Fibroblast of villous mesenchyme (primary cell): ENCODE results near the gene ZNF319. TPM values are rescaled to one million over a fixed set of nuclear protein-coding genes. Genes with fewer than 3 reads are reported as not detected.

Experiments used
- DNase-seq: peaks from one replicate; pipeline ENCODE4 v3.0.0-alpha.2; 2010; ENCODE audit warnings: low read depth
- H3K4me3 ChIP-seq: 2 replicates; pipeline ENCODE4 v1.5.1; 2011; ENCODE audit warnings: low read depth, mild to moderate bottlenecking, low read length
- total RNA-seq: library from RNA; depleted of rRNA; stranded (reverse); fragments of >200 nt; gene quantifications from 2 replicates; pipeline ENCODE4 v1.2.3, GENCODE V29; 2012
- TF ChIP-seq, protein P1 (sequence below): IDR thresholded peaks from 2 replicates; pipeline ENCODE4 v1.5.1; 2012; ENCODE audit warnings: low read depth, mild to moderate bottlenecking, low read length; ENCODE audit not compliant: insufficient read depth

Gene ZNF319
- total RNA-seq, 1 donor: 6.0 TPM

DNA sequence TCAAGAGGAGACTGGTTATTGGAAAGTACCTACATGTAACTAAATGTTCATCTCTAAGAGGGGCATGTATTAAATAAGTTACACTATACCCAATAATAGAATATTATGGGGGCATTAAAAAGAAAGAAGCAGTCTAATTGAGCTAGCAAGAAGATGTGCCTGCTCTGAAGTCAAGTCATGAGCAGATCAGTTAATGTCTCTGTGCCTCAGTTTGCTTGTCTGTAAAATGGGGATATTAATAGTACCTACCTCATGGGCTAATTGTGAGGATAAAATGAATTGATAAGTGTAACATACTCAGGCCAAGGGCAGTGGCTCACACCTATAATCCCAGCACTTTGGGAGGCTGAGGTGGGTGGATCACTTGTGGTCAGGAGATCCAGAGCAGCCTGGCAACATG is 32.6 kb downstream of the ZNF319 start:
- no peak overlapping the region for H3K4me3 ChIP-seq
- no peak for DNase-seq
- TF ChIP-seq, protein P1, sequence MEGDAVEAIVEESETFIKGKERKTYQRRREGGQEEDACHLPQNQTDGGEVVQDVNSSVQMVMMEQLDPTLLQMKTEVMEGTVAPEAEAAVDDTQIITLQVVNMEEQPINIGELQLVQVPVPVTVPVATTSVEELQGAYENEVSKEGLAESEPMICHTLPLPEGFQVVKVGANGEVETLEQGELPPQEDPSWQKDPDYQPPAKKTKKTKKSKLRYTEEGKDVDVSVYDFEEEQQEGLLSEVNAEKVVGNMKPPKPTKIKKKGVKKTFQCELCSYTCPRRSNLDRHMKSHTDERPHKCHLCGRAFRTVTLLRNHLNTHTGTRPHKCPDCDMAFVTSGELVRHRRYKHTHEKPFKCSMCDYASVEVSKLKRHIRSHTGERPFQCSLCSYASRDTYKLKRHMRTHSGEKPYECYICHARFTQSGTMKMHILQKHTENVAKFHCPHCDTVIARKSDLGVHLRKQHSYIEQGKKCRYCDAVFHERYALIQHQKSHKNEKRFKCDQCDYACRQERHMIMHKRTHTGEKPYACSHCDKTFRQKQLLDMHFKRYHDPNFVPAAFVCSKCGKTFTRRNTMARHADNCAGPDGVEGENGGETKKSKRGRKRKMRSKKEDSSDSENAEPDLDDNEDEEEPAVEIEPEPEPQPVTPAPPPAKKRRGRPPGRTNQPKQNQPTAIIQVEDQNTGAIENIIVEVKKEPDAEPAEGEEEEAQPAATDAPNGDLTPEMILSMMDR: no peak

DNA sequence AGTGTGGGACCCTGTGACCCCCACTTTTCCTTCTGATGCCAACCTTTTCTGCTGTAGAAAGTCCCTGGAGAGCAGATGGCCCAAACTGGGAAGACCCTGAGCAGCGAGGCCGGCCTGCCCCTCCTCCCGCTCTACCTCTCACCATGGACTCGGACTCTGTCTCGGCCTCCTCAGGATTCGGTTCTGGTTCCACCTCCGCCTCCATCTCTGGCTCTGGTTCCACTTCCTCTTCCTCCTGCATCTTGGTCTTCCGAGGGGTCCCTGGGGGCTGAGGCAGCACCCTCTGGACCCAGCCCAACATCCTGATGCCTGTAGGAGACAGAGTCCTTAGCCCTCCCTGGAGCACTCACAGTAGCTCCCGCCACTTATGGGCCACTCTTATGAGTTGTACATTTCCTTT is 33.5 kb downstream of the ZNF319 start:
- no peak overlapping the region for H3K4me3 ChIP-seq
- no peak for DNase-seq
- TF ChIP-seq, protein P1: no peak

DNA sequence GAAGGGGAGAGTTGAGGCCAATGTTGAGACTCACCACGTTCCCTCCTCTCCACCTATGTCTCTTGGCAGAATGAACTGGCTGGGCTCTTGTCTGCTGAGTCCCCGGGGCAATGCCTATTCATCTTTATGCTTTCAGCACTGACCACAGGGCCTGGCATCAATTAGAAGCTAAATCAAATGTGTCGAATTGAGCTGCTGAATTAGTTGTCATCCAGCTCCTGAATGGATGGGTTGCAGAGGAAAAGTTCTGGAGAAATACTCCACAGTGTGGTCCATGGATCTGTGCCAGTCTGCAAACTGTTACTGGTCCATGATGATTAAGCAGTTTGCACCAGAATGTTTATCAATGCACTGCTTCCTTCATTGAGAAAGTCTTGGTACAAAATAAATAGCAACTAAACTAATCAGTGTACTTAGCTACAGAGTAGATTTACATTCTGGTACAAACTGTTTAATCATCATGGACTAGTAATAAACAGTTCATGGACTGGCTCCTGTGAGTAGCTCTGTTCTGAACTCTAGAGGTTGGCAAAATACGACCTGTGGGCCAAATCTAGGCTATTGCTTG is 34.2 kb downstream of the ZNF319 start:
- no peak overlapping the region for H3K4me3 ChIP-seq
- TF ChIP-seq, protein P1: no peak
- no peak for DNase-seq

DNA sequence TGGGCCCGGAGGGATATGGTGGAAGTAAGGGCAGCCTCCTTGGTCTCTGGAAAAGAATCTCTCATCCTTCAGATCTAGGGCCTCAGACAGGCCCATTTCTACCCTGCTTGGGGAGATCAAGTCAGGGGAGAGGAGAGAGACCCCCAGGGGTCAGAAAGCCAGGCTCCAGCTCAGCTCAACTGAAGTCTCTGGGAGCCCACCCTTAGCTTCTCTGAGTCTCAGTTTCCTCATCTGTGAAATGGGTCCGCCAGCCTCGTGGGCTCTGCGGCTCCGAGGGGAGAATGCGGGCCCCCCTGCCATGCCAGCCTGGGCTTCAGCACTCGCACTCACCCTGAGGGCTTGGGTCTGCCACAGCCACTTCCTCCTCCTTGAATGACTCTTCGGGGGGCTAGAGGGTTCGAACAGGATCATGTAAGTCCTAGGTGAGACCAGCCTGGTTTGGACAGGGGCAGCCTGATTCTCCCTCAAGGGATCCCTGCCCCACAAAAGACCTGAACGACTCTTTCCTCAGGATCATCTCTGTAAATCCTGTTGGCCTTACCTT is 36.2 kb downstream of the ZNF319 start:
- TF ChIP-seq, protein P1: no peak
- H3K4me3 ChIP-seq: no peak overlapping the region
- DNase-seq: no peak

DNA sequence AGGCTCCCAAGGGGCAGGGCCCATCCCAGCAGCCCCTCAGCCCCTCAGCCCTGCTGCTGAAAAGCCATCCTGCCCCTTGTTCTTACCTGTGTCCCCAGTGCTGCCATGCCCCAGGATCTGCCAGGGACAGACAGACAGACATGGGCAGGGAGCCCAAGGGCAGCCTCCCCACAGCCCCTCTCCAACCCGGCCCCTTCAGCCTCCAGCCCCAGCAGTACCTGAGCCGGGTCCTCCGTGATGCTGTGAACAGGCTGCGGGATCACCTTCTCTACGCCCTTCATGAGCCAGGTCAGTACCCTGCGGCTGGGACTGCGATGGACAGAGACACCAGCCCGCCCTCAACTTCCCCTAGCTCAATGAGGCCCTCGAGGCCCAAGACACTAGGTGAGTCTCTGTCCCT is 37.7 kb downstream of the ZNF319 start:
- TF ChIP-seq, protein P1: no peak
- DNase-seq: no peak
- H3K4me3 ChIP-seq: no peak overlapping the region

DNA sequence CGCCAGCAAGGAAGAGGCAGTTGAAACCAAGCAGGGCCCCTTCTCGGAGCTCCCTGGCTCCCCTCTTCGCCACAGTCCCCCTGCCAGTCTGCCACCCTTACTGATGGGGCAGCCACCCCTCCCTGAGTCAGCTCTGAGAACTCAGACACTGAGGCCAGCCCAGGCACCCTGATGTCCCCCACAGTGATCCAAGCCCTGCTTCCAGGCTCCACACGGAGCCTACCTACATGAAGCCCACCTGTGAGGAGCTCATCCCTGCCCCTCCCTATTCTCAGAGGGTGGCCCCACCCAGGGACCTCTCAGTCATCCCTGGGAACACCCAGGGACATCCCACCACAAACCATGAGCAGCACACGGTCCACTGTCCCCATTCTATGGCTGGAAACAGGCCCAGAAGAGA is 38.4 kb downstream of the ZNF319 start:
- no peak for DNase-seq
- H3K4me3 ChIP-seq: no peak overlapping the region
- TF ChIP-seq, protein P1: no peak

DNA sequence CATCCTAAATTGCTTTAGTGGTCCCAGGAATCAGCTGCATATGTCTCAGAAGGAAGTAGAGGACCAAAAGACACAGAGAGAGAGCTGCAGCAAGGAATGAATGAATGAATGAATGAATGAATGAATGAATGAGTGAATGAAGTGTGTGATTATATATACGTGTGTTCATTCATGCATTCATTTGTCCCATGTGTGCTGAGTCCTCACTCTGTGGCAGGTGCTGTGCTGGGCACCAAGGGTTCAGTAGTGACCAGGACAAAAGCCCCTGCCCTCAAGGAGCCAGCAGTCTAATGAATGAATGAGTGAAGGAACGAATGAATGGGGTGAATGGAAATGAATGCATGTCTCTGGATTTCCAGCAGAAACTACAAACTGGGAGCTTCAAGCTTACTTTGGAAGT is 38.9 kb downstream of the ZNF319 start:
- no peak overlapping the region for H3K4me3 ChIP-seq
- TF ChIP-seq, protein P1: no peak
- DNase-seq: no peak
